HepG2 (cell line): ENCODE data around the gene C1QL4. TPM values are rescaled to one million over a fixed set of nuclear protein-coding genes. Genes with fewer than 3 reads are reported as not detected.
A peak's percentile ranks its signal among the peaks of the same experiment; 100 is the strongest.

ENCODE experiments used
- FOSL2 ChIP-seq: sonication (generic); formaldehyde crosslinking; IDR thresholded peaks from 2 replicates; pipeline ENCODE4 v1.4.0; 2020; ENCODE audit warnings: missing genetic modification reagents
- FOXP1 ChIP-seq, 2 experiments: fragments of 450-650 bp in 1 of 2; IDR thresholded peaks; 2 replicates each; pipeline ENCODE4 v1.6.1; 2017 to 2018; ENCODE audit warnings: antibody characterized with exemption in 1 of 2
- HMGA1 ChIP-seq: sonication (generic); formaldehyde crosslinking; conservative IDR thresholded peaks from 2 replicates; pipeline ENCODE4 v1.4.0; 2020; ENCODE audit warnings: missing genetic modification reagents
- MED13 ChIP-seq: sonication (generic); formaldehyde crosslinking; IDR thresholded peaks from 2 replicates; pipeline ENCODE4 v1.5.0; 2020; ENCODE audit warnings: missing genetic modification reagents
- NKX3-1 ChIP-seq: sonication (generic); formaldehyde crosslinking; IDR thresholded peaks from 2 replicates; pipeline ENCODE4 v1.5.0; 2020; ENCODE audit warnings: missing genetic modification reagents
- PRMT3 ChIP-seq: sonication (generic); formaldehyde crosslinking; IDR thresholded peaks from 2 replicates; pipeline ENCODE4 v1.8.1; 2022; ENCODE audit warnings: low read depth, mild to moderate bottlenecking, moderate library complexity, missing genetic modification reagents, borderline replicate concordance
- SAP130 ChIP-seq: IDR thresholded peaks from 2 replicates; pipeline ENCODE4 v1.6.1; 2016; ENCODE audit warnings: low read depth
- SATB2 ChIP-seq: sonication (generic); formaldehyde crosslinking; IDR thresholded peaks from 2 replicates; pipeline ENCODE4 v1.5.0; 2020; ENCODE audit warnings: missing genetic modification reagents
- SMARCC2 ChIP-seq: fragments of 450-650 bp; IDR thresholded peaks from 2 replicates; pipeline ENCODE4 v1.6.1; 2017; ENCODE audit warnings: antibody characterized with exemption, mild to moderate bottlenecking
- SNAI1 ChIP-seq: sonication (generic); formaldehyde crosslinking; IDR thresholded peaks from 2 replicates; pipeline ENCODE4 v1.5.0; 2020; ENCODE audit warnings: mild to moderate bottlenecking, missing genetic modification reagents, borderline replicate concordance
- SP4 ChIP-seq: sonication (generic); formaldehyde crosslinking; IDR thresholded peaks from 2 replicates; pipeline ENCODE4 v1.8.1; 2023; ENCODE audit warnings: mild to moderate bottlenecking, missing genetic modification reagents
- TAF1 ChIP-seq: sonication (generic); formaldehyde crosslinking; IDR thresholded peaks from 2 replicates; pipeline ENCODE4 v1.4.0; 2020; ENCODE audit warnings: missing genetic modification reagents
- TBX2 ChIP-seq: sonication (generic); formaldehyde crosslinking; IDR thresholded peaks from 2 replicates; pipeline ENCODE4 v1.5.0; 2020; ENCODE audit warnings: missing genetic modification reagents, mild to moderate bottlenecking, borderline replicate concordance
- TOPORS ChIP-seq: sonication (generic); formaldehyde crosslinking; IDR thresholded peaks from 2 replicates; pipeline ENCODE4 v1.8.0; 2023; ENCODE audit warnings: mild to moderate bottlenecking, missing genetic modification reagents
- ZBTB37 ChIP-seq: sonication (generic); formaldehyde crosslinking; IDR thresholded peaks from 2 replicates; pipeline ENCODE4 v1.4.0; 2020; ENCODE audit warnings: mild to moderate bottlenecking, missing genetic modification reagents
- ZMAT3 ChIP-seq: sonication (generic); formaldehyde crosslinking; conservative IDR thresholded peaks from 2 replicates; pipeline ENCODE4 v1.7.0; 2021; ENCODE audit warnings: missing genetic modification reagents
- ZNF136 ChIP-seq: sonication (generic); formaldehyde crosslinking; IDR thresholded peaks from 2 replicates; pipeline ENCODE4 v1.8.1; 2022; ENCODE audit warnings: low read depth, mild to moderate bottlenecking, moderate library complexity, missing genetic modification reagents
- ZNF451 ChIP-seq: sonication (generic); formaldehyde crosslinking; IDR thresholded peaks from 2 replicates; pipeline ENCODE4 v1.5.0; 2020; ENCODE audit warnings: mild to moderate bottlenecking, missing genetic modification reagents
- ZNF496 ChIP-seq: sonication (generic); formaldehyde crosslinking; IDR thresholded peaks from 2 replicates; pipeline ENCODE4 v1.8.1; 2023; ENCODE audit warnings: mild to moderate bottlenecking, moderate library complexity, missing genetic modification reagents; ENCODE audit not compliant: insufficient replicate concordance
- ZNF615 ChIP-seq: sonication (generic); formaldehyde crosslinking; IDR thresholded peaks from 2 replicates; pipeline ENCODE4 v1.5.0; 2020; ENCODE audit warnings: mild to moderate bottlenecking, missing genetic modification reagents, borderline replicate concordance
- ZNF777 ChIP-seq: sonication (generic); formaldehyde crosslinking; IDR thresholded peaks from 2 replicates; pipeline ENCODE4 v1.4.0; 2020; ENCODE audit warnings: missing genetic modification reagents
- ZNF839 ChIP-seq: sonication (generic); formaldehyde crosslinking; IDR thresholded peaks from 2 replicates; pipeline ENCODE4 v1.4.0; 2020; ENCODE audit warnings: missing genetic modification reagents, mild to moderate bottlenecking, borderline replicate concordance
- polyA plus RNA-seq, 8 experiments: library from polyadenylated mRNA; depleted of rRNA in 3 of 8; stranded (reverse) in 7 of 8; unstranded in 1 of 8; fragments of >200 nt; fragmentation: Illumina TruSeq in 4 of 8; extraction: Trizol in 4 of 8; gene quantifications; 2 replicates each; pipeline versions ENCODE4 v1.2.1 to v1.2.3, GENCODE V29; 2011 to 2016; ENCODE audit warnings: low read depth in 4 of 8, missing spikeins in 1 of 8, mixed read lengths in 1 of 8; ENCODE audit not compliant: insufficient read depth in 1 of 8
- total RNA-seq, 5 experiments: library from RNA; depleted of rRNA; stranded (reverse); fragments of >200 nt; fragmentation: Illumina TruSeq; extraction: Trizol; gene quantifications; 2 replicates each; pipeline ENCODE4 v1.2.3, GENCODE V29; 2016; ENCODE audit warnings: low read depth in 1 of 5
- TF ChIP-seq, protein P1 (sequence below): sonication (generic); formaldehyde crosslinking; IDR thresholded peaks from 2 replicates; pipeline ENCODE4 v1.4.0; 2020; ENCODE audit warnings: missing genetic modification reagents
- TF ChIP-seq, protein P2 (sequence below): IDR thresholded peaks from 2 replicates; pipeline ENCODE4 v1.6.1; 2018; ENCODE audit warnings: missing genetic modification reagents, mild to moderate bottlenecking, missing compliant biosample characterization
- TF ChIP-seq, protein P3 (sequence below): sonication (generic); formaldehyde crosslinking; IDR thresholded peaks from 2 replicates; pipeline ENCODE4 v1.5.1; 2020; ENCODE audit warnings: mild to moderate bottlenecking, missing genetic modification reagents

C1QL4 gene
- total and polyA plus RNA-seq, 2 of the 13 experiments (the other 11 are each of a cell fraction or from before 2014, with no cell fraction given), result 0.03 TPM; not detected in 1

DNA sequence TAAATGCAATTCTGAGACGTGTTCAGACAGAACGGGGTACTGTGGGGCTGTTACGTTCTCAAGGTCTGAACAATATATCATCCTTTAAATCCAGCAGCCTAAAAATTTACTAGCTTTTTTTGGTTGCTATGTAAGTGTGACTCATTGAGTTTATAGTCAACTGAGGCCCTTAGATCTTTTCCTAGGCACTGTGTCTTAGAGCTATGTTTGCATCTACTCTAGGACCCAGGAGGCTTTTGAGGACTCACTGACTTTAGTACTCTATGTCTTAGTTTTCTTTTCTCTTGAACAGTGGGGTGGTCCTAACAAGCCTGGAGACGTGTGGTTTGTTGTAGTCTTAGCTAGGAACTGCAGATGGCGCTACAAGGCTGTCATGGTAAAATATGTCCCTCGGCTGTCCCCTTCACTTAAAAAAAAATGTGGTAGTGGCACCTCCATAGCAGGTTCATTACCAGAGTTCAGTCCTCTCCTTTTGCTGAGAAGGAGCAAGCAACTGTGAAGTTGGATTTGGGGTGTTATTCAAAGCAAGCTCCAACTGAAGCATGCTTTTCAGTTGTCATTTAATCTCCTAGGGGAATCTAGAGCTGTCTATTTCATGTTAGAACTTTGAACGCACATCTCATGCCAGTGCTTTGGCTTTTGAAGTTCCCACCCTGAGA is 21.6 kb upstream of the C1QL4 start (continued):
- TF ChIP-seq ZNF839 (CRISPR knock-in tag) (no peak), PRMT3 (CRISPR knock-in tag) (no peak), NKX3-1 (CRISPR knock-in tag) (no peak), SP4 (CRISPR knock-in tag) (no peak), ZNF615 (CRISPR knock-in tag) (no peak), SNAI1 (CRISPR knock-in tag) (no peak), ZMAT3 (CRISPR knock-in tag) (no peak), SAP130 (CRISPR knock-in tag) (peak; percentile 34), ZNF136 (no peak), SATB2 (CRISPR knock-in tag) (no peak), ZBTB37 (CRISPR knock-in tag) (no peak), TAF1 (no peak), ZNF451 (CRISPR knock-in tag) (no peak), TOPORS (CRISPR knock-in tag) (no peak), ZNF496 (CRISPR knock-in tag) (no peak), MED13 (no peak), FOSL2 (CRISPR knock-in tag) (no peak), ZNF777 (CRISPR knock-in tag) (no peak), HMGA1 (no peak), TBX2 (CRISPR knock-in tag) (peak; percentile 53; the same call in 1 of the 2 replicates), FOXP1 (IDR thresholded peaks at IDR 0.05) (no peak), FOXP1 (CRISPR knock-in tag; IDR thresholded peaks at IDR 0.05) (no peak), SMARCC2 (no peak)
- TF ChIP-seq, protein P1, sequence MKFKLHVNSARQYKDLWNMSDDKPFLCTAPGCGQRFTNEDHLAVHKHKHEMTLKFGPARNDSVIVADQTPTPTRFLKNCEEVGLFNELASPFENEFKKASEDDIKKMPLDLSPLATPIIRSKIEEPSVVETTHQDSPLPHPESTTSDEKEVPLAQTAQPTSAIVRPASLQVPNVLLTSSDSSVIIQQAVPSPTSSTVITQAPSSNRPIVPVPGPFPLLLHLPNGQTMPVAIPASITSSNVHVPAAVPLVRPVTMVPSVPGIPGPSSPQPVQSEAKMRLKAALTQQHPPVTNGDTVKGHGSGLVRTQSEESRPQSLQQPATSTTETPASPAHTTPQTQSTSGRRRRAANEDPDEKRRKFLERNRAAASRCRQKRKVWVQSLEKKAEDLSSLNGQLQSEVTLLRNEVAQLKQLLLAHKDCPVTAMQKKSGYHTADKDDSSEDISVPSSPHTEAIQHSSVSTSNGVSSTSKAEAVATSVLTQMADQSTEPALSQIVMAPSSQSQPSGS (CRISPR knock-in tag), result no peak
- TF ChIP-seq, protein P2, sequence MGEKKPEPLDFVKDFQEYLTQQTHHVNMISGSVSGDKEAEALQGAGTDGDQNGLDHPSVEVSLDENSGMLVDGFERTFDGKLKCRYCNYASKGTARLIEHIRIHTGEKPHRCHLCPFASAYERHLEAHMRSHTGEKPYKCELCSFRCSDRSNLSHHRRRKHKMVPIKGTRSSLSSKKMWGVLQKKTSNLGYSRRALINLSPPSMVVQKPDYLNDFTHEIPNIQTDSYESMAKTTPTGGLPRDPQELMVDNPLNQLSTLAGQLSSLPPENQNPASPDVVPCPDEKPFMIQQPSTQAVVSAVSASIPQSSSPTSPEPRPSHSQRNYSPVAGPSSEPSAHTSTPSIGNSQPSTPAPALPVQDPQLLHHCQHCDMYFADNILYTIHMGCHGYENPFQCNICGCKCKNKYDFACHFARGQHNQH (CRISPR knock-in tag), result no peak
- TF ChIP-seq, protein P3, sequence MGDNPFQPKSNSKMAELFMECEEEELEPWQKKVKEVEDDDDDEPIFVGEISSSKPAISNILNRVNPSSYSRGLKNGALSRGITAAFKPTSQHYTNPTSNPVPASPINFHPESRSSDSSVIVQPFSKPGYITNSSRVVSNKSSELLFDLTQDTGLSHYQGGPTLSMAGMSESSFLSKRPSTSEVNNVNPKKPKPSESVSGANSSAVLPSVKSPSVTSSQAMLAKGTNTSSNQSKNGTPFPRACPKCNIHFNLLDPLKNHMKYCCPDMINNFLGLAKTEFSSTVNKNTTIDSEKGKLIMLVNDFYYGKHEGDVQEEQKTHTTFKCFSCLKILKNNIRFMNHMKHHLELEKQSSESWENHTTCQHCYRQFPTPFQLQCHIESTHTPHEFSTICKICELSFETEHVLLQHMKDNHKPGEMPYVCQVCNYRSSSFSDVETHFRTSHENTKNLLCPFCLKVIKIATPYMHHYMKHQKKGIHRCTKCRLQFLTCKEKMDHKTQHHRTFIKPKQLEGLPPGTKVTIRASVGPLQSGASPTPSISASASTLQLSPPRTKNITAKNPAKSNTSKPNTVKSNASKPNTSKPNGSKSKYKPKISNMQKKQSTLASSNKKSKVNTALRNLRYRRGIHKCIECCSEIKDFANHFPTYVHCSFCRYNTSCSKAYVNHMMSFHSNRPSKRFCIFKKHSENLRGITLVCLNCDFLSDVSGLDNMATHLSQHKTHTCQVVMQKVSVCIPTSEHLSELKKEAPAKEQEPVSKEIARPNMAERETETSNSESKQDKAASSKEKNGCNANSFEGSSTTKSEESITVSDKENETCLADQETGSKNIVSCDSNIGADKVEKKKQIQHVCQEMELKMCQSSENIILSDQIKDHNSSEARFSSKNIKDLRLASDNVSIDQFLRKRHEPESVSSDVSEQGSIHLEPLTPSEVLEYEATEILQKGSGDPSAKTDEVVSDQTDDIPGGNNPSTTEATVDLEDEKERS, result no peak
